ENCODE measurements around the gene AIG1.
"Not testable (repeated sequence)": the region's sequence is repeated elsewhere in the genome, so short reads cannot be mapped to it uniquely, and the experiment has no call there.

Gene AIG1

DNA sequence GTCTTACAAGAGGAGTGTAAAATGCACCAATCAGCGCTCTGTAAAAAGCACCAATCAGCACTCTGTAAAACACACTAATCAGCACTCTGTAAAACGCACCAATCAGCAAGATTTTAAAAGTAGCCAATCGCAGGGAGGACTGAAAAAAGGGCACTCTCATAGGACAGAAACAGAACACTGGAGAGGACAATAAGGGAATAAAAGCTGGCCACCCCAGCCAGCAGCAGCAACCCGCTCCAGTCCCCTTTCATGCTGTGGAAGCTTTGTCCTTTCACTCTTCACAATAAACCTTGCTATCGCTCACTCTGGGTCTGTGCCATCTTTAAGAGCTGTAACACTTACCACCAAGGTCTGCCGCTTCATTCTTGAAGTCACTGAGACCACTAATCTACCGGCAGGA, 1.7 kb upstream of the AIG1 start:
- no peak for DNase-seq (ENCODE audit: low spot score)

DNA sequence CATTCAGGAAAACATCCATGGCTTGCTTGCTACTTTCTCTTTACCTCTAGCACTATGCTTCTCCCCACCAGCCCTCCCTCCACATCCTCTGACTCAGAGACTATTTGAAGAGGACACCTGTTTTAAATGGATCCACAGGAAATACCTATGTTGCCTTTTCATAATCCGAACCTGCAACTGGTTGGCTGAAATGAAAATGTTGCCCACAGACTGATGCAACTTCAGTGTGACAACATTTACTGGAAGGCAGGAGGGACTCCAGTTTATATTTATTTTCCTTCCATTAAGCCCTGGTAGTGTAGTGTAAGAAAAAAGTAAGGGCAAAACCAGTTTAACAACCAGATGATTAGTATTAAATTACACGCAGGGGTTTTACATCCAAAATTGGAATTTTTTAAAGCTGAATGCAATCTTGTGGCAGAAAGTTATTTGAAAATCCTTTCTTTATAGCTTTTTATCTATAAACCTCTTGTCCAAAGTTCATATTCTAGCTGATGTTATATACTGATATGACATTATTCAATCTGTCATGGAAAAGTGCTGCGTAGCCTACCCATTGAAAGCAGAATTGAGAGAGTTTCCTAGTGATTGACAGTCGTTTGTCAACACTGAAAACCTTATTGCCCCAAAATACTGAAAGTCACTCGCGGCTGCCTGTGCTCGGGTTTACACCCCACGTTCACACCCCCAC, 881 bp upstream of the AIG1 start:
- peak; percentile 51 for DNase-seq (ENCODE audit: low spot score)

DNA sequence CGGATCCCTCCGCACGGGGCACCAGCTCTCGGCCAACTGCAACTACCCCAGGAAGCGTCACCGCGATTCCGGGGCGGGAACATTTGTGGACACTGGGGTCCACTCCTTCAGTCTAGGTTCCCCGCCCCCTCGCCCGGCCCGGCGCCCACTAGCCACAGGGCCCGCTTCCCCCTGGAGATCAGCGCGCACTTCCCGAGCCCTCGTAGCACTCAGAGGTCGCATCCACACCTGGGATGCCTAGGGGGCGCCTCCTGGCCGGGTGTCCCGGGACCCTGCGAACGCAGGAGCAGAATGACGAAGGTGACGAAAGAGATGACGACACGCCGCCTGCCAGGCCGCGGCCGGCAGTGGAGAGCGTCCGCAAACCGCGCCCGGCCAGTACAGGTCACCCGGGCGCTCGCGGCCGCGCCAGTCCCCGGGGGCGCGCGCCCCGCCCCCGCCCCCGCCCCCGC, 309 bp upstream of the AIG1 start:
- DNase-seq (ENCODE audit: low spot score): peak; percentile 83

DNA sequence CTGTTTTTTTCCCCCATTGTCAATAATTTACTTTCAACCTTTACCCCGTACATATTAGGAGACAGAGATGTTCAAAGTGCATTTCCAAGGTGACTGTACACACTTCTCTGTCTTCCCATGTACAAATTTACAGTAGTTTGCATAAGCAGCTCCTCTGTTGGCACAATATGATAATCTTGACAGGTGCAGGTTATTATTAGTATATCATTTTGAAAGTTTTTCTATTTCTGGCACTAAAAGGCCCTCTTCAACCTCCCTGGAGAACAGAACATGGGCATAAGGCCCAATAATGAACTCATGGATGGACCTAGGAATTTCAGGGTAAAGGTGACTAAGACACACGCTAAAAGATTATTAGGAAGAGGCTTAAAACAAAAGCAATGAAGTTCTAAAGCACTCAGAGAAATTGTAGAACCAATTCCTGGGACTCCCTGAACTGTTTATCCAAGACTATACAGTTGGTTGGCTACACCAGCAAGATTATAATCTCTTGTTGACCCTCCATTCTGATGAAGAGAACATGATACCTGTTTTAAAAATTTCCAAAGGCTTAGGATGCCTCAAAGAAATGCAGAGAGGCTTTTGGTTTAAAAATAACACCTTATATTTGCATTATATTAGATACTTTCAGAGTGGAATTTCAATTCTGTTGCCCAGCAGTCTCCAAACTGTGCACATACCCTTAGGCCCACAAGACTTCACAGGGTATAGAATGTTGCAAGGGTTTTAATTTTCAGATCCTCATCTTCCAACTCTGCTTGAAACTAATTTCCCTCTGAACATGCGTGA, 1.1 kb downstream of the AIG1 start:
- no peak for DNase-seq (ENCODE audit: low spot score)

DNA sequence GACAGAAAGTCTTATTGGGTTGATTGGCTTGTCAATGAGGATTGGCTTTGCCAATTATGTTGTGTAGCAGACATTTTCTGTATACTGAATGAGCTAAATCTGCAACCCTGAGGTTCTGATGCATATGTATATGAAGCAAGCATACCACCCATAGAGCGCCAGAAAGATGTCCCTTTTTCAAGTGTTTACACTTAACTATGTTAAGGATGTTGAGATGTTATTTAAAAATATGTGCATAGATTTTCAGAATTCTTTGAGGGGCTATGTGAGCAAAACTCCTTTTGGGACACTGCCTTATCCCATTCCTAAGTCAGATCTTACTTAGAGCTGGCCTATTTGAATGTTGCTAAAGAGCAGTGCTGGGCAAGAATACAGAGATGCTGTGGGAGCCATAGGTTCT, 1.9 kb downstream of the AIG1 start:
- DNase-seq (ENCODE audit: low spot score): no peak

DNA sequence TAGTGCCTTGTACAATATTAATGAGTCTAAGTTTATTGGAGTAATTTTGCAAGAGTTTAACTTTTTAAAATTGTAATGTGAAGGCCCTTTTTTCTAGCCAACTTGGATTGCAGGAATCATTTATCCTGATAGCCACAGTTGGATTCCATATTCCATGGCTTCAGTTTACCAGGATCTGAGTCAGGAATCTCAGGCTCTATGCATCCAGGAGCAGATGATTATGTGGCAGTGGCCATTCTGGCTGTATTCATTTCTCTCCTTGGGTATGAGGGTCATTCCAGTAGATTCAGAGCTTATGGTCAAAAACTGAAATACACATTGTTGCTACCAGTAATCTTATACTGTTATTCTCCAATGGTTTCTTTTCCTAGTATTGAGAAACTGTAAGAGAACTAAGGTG, 2.9 kb downstream of the AIG1 start:
- no peak for DNase-seq (ENCODE audit: low spot score)

DNA sequence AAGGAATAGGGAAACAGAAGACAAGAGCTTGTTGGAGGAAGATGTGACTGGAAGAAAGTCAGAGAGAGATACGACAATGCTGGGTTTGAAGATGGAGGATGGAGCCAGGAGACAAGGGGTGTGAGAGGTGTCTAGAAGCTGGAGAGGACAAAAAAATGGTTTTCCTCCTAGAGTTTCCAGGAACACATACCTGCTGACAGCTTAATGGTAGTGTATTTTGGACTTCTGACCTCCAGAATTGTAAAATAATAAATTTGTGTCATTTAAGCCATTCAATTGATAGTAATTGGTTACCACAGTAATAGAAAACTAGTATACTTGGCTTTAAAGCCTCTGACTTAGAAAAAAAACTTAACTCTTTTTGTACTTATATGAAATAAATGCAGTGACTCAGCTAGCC, 3.6 kb downstream of the AIG1 start:
- peak; percentile 37 for DNase-seq (ENCODE audit: low spot score)

DNA sequence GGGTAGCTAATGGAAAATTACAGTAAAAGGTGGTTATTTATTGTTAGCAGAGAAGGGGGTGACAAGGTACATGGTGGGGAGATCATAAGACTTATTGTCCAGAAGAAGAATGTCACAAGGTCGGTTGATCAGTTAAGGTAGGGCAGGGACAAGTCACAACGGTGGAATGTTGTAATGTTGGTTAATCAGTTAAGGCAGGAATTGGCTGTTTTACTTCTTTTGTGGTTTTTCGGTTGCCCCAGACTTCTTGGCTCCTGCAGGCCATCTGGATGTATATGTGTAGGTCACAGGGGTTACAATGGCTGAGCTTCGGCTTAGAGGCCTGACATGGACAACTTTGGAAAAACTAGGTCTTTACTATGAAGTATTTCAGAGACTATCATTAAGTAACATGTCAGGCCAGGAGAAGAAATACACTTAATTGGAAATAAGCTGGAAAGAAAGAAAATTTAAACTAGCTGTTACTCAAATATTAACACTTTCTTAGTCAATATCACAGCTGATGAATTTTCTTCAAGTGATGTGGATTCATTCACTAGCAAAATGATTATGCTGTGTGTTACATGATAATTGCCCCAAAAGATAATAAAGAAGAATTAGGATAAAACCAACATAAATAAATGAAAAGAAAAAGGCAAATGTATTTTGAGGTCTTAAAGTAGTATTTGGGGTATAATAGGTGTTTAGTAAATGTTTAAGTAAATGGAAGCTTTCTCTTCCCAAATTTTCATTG, 4.4 kb downstream of the AIG1 start:
- peak; percentile 35 for DNase-seq (ENCODE audit: low spot score)

DNA sequence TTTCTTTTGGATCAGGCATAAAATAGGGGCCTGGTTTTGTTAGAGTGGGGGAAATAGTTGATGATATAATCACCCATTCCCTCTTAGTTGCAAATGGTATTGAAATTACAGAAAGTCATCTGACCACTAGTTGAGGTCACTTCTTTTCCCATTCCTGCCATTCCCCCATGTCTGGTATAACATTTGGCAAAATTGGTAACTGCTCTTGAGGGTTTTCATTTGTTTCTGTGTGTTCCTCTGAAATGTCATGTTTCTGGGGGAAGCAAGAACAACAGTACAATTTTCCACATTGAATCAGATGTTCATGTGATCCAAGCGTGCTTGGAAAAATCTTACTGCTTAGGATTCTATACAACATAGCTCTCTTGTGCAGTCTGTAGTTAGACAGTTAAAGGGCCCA, 7.3 kb downstream of the AIG1 start:
- DNase-seq (ENCODE audit: low spot score): no peak

DNA sequence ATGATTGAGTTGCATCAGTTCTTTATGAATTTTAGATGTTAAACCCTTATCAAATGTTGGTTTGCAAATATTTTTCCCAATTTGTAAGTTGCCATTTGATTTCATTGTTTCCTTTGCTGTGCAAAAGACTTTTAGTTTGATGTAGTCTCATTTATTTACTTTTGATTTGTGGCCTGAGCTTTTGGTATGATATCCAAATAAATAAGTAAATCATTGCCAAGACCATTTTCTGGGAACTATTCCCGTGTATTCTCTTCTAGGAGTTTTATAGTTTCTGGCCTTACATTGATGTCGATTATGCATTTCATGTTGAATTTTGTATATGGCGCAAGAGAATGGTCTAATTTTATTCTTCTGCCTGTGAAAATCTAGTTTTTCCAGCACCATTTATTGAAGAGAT, 13.4 kb downstream of the AIG1 start:
- DNase-seq (ENCODE audit: low spot score): no peak

DNA sequence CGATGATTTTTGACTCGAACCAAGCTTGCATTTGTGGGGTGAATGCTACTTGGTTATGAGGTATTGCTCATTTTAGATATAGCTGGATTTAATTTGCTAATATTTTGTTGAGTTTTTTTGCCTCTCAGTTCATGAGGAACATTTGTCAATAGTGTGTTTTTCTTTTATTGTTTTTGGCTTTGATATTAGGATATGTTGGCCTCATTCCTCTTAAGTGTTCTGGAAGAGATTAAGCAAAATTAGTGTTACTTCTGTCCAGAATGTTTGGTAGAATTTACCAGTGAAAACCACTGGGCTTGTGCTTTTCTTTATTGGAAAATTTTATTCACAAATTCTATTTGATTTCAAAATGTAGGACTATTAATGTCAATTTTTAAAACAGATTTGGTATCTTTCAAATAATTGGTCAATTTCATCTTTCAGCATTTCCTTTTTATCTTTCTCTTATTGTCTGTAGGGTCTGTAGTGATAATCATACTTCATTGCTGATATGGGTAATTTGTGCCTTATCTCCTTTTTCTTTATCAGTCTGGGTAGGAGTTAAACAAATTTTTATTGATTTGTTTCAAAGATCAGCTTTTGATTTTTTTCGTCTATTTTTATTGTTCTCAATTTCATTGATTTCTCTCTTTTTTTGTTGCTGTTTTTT, 14.1 kb downstream of the AIG1 start:
- no peak for DNase-seq (ENCODE audit: low spot score)

DNA sequence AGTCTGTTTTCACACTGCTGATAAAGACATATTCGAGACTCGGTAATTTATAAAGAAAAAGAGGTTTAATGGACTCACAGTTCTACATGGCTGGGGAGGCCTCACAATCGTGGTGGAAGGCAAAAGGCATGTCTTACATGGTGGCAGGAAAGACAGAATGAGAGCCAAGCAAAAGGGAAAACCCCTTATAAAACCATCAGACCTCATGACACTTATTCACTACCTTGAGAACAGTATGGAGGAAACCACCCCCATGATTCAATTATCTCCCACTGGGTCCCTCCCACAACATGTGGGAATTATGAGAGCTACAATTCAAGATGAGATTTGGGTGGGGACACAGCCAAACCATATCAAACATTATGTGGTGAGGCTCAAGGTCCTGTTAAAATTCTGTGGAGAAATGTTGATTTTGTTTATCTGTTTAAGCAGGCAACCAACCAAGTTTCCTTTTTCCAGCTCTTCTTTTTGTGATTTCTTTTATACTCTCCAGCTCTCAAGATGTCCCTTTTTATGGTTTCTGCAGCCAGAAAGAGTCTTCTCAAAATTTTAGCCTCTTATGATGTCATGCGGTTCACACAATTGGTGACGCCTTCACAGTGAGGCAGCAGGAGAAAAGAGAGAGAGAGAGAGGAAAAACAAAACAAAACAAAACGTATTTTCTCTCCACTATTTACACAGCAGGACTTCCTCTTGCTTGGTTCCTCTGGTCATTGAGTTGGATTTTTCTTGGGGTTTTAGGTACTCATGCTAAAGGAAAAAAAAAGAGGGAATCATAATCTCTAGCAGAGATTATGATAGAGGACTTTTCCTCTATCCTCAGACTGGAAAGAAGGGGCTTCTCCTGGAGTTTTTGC, 18.0 kb downstream of the AIG1 start:
- no peak for DNase-seq (ENCODE audit: low spot score)

DNA sequence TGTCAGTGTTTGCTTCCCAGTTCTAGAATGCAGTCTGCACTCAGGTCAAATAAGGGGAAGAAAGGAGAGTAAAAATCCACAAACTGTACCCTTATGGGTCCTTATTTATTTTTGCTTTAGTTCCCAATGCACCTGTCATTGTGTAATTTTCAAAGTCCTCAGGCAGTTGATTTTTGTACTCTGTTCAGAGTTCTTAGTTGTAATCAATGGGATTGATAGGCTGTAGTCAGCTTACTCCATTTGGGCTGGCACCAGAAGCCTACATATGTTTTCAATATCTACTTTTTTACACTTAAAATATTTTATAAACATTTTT, 18.6 kb downstream of the AIG1 start:
- DNase-seq (ENCODE audit: low spot score): no peak

DNA sequence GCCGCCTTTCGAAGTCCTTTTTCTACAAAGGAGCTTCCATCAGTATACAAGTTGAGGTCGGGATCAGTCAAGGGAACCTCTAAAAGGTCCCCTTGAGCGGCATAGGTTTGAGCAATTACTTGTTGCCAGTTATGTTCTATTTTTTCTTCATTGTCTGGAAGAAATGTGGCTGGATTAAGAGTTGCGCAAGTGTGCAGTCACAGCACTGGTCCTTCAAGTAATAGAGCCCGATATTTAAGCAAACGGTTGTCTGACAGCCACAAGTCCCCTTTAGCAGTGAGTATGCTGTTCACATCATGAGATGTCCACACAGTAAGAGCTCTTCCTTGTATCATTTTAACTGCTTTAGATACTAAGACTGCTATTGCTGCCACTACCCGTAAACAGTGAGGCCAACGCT, 21.6 kb downstream of the AIG1 start:
- not testable (repeated sequence) for DNase-seq (ENCODE audit: low spot score)

DNA sequence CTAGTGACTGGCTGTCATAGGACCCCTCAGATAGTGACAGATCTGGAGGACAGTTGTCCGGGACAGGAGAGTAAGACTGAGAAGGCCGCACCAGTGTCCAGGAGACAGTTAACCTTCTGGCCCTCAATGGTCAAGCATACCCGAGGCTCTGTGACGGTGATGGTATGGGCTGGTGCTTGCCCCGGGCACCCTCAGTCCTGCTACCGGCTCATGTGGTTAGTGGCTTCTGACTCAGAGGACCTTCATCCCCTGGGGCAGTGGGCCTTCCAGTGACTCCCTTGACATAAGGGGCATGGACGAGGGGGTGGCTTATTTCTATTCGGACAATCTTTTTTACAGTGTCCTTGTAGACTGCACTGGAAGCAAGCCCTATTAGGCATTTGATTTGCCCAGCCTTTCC, 23.3 kb downstream of the AIG1 start:
- DNase-seq (ENCODE audit: low spot score): not testable (repeated sequence)

DNA sequence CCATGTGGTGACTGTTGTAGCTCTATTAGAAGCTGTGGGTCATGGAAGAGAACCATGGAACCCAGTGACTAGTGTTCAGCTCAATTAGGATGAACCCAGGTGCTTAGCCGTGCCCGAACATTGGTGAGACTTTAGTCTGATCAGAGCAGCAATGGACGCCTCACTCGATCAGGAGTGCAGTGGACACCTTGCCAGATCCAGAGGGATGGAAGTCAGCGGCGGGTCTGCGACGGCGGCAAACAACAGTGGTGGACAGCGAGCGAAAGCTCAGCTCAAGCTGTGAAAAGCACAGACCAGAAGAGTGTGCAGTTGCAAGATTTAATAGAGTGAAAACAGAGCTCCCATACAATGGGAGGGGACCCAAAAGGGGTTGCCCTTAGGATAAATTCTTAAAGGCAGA, 26.6 kb downstream of the AIG1 start:
- DNase-seq (ENCODE audit: low spot score): not testable (repeated sequence)

DNA sequence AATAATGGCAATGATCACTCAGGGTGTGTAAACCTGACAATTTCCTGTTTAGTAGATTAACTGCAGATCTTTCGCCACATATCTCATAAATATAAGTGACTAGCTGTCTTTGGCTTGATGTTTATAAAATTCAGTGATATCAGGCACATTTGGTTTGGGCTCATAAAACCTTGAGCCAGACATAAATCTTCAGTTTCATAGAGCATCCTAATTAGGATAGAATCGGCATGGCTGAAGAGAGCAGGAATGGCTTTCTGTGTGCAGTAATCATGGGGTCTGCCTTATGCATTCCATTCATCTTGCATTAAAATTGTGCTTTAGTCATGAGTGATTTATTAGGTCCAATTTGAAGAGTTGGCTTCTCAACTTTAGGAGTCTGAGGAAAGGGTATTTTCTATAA, 27.2 kb downstream of the AIG1 start:
- DNase-seq (ENCODE audit: low spot score): no peak

DNA sequence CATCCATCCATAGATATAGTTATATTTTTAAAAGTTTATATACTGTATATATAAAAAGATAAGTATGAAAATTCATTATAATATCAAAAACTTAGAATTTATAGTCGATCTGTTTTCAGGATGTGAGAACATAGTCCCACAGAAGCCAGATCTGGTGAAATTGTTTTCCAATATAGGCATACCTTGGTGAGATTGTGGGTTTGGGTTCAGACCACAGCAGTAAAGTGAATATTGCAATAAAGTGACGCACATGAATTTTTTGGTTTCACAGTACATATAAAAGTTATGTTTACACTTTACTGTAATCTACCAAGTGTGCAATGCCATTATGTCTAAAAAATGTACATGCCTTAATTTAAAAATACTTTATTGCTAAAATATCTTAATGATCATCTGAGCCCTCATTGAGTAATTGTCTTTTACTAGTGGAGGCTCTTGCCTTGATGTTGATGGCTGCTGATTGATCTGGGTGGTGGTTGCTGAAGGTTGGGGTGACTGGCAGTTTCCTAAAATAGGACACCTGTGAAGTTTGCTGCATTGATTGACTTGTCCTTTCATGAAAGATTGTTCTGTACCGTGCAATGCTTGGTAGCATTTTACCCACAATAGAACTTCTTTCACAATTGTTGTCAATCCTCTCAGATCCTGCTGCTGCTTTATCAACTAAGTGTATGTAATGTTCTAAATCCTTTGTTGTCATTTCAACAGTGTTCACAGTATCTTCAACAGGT, 29.8 kb downstream of the AIG1 start:
- DNase-seq (ENCODE audit: low spot score): no peak

DNA sequence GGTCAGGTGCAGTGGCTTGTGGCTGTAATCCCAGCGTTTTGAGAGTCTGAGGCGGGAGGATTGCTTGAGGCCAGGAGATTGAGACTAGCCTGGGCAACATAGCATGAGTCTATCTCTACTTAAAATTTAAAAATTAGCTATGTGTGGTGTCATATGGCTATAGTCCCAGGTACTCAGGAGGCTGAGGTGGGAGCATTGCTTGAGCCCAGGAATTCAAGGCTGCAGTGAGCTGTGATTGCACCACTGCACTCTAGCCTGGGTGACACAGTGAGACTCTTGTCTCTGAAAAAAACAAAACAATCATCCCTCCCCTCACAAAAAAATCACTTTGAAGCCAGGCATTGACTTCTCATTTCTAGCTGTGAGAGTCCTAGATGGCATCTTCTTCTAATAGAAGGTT, 32.1 kb downstream of the AIG1 start:
- DNase-seq (ENCODE audit: low spot score): no peak

DNA sequence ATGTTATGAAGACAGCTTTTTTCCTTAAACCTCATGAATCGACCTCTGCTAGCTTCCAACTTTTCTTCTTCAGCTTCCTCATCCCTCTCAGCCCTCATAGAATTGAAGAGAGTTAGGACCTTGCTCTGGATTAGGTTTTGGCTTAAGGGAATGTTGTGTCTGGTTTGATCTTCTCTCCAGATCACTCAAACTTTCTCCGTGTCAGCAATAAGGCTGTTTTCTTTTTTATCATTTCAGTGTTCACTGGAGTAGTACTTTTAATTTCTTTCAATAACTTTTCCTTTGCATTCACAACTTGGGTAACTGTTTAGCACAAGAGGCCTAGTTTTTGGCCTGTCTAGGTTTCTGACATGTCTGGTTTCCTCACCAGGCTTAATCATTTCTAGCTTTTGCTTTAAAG, 32.6 kb downstream of the AIG1 start:
- DNase-seq (ENCODE audit: low spot score): no peak

DNA sequence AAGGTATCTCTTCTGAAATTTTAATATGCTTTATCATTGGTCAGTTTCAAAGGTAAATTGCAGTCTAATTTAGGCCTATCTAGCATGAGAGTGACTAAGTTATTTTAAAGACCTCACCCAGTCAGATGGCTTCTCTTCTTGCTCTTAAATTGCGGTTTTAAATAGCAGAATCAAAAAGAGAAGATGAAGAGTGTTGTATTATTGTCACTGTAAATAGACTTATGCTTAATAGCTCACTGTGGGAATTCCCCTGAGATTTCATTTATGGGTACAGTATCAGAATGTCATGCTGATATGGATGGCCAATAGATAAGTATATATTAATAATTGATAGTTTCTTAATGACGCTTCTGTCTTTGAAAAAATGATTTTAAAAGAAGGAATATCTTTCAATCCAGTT, 35.7 kb downstream of the AIG1 start:
- DNase-seq (ENCODE audit: low spot score): no peak

All from HuH-7 (cell line).